Fibroblast of lung (primary cell): ENCODE results near the gene PTX4. TPM values are rescaled to one million over a fixed set of nuclear protein-coding genes. Genes with fewer than 3 reads are reported as not detected.

ENCODE experiments used
- DNase-seq, 2 donors: peaks; one replicate each; pipeline versions ENCODE4 v3.0.0 to v3.0.0-alpha.2; 2010; ENCODE audit warnings: low read depth in 2 of 2
- H2AFZ ChIP-seq: 2 replicates; pipeline ENCODE4 v1.5.1; 2012; ENCODE audit warnings: low read length, control low read depth, inconsistent platforms
- H3K27ac ChIP-seq: 2 replicates; pipeline ENCODE4 v1.5.1; 2011; ENCODE audit warnings: low read length, control low read depth; ENCODE audit not compliant: insufficient read depth
- H3K27me3 ChIP-seq: 2 replicates; pipeline ENCODE4 v1.5.1; 2011; ENCODE audit warnings: mild to moderate bottlenecking, low read length; ENCODE audit not compliant: control insufficient read depth, insufficient read depth
- H3K36me3 ChIP-seq: 2 replicates; pipeline ENCODE4 v1.5.1; 2011; ENCODE audit warnings: low read length; ENCODE audit not compliant: control insufficient read depth, insufficient read depth
- H3K4me1 ChIP-seq: 2 replicates; pipeline ENCODE4 v1.5.1; 2011; ENCODE audit warnings: low read length; ENCODE audit not compliant: control insufficient read depth, insufficient read depth; ENCODE audit errors: extremely low read depth
- H3K4me2 ChIP-seq: 2 replicates; pipeline ENCODE4 v1.5.1; 2011; ENCODE audit warnings: low read length, control low read depth; ENCODE audit not compliant: insufficient read depth; ENCODE audit errors: extremely low read depth
- H3K4me3 ChIP-seq, 4 experiments: fragments of 200-600 bp in 1 of 4; sonication (generic) in 1 of 4; replicated peaks in 1 of 4; 2 replicates each; pipeline ENCODE4 v1.5.1; 2011 to 2016; ENCODE audit warnings: low read length in 4 of 4, low read depth in 3 of 4, mild to moderate bottlenecking in 3 of 4, control low read depth in 2 of 4, inconsistent platforms in 1 of 4, mixed read lengths in 1 of 4; ENCODE audit not compliant: insufficient read depth in 1 of 4; ENCODE audit errors: control extremely low read depth in 1 of 4
- H3K79me2 ChIP-seq: 2 replicates; pipeline ENCODE4 v1.5.1; 2012; ENCODE audit warnings: mild to moderate bottlenecking, low read length, inconsistent platforms; ENCODE audit not compliant: control insufficient read depth, insufficient read depth
- H3K9ac ChIP-seq: 2 replicates; pipeline ENCODE4 v1.5.1; 2011; ENCODE audit warnings: mild to moderate bottlenecking, low read length, control low read depth; ENCODE audit not compliant: insufficient read depth
- H3K9me3 ChIP-seq: 2 replicates; pipeline ENCODE4 v1.5.1; 2012; ENCODE audit warnings: low read depth, low read length; ENCODE audit not compliant: control insufficient read depth, insufficient read depth
- H4K20me1 ChIP-seq: 2 replicates; pipeline ENCODE4 v1.5.1; 2011; ENCODE audit warnings: low read length; ENCODE audit not compliant: control insufficient read depth, insufficient read depth; ENCODE audit errors: extremely low read depth
- EZH2 ChIP-seq: IDR thresholded peaks from 2 replicates; pipeline ENCODE4 v1.5.1; 2012; ENCODE audit warnings: low read length, control low read depth, mild to moderate bottlenecking; ENCODE audit errors: missing control alignments
- polyA plus RNA-seq, 2 donors: library from polyadenylated mRNA; depleted of rRNA in 1 of 2; stranded (reverse) in 1 of 2; unstranded in 1 of 2; fragments of >200 nt; gene quantifications; 2 replicates each; pipeline ENCODE4 v1.2.1, GENCODE V29; 2011 to 2012; ENCODE audit warnings: missing spikeins in 1 of 2
- total RNA-seq: library from RNA; depleted of rRNA; stranded (reverse); fragments of >200 nt; gene quantifications from 2 replicates; pipeline ENCODE4 v1.2.1, GENCODE V29; 2014
- TF ChIP-seq, protein P1 (sequence below), 2 donors: IDR thresholded peaks in 1 of 2; conservative IDR thresholded peaks in 1 of 2; 1 replicate in 1 of 2; 2 replicates in 1 of 2; pipeline ENCODE4 v1.5.1; 2011 to 2012; ENCODE audit warnings: low read length in 2 of 2, control low read depth in 1 of 2, inconsistent platforms in 1 of 2, low read depth in 1 of 2, mild to moderate bottlenecking in 1 of 2

The PTX4 gene
- total and polyA plus RNA-seq, 2 donors (not counting 1 experiment from before 2014, with no cell fraction given), result not detected

DNA sequence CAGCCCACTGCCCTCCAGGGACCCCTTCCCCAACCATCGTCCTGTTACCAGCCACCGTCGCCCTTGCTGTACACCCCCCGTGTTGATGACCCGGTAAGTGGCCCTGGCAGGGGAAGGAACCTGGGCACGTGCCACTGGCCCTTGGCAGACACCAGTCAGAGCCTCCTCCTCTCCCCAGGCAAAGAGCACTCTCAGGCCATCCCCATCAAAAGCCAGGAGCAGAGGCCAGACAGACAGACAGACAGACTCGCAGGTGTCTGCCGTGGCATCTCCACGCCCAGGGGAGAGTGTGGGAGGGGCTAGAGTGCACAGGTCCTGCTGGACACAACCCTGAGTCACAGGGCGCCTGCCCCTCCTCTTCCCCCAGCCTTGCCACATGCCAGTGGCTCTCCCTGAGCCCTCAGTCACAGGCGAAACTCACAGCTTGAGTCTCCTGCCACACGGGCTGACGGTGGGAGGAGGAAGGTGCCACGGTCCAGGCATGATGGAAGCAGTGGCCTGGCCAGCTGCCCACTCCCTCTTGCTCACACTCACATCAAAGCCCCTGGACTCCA, 21.7 kb downstream of the PTX4 start:
- H3K4me2 ChIP-seq, result no peak overlapping the region
- H3K4me1 ChIP-seq, result no peaks in the 10 kb centered on the region
- no peaks in the 10 kb centered on the region for H4K20me1 ChIP-seq
- H3K36me3 ChIP-seq, result no peaks in the 10 kb centered on the region
- no peaks in the 10 kb centered on the region for H3K27me3 ChIP-seq
- H3K27ac ChIP-seq, result no peak overlapping the region
- H3K9me3 ChIP-seq, result no peaks in the 10 kb centered on the region
- H2AFZ ChIP-seq, result no peak overlapping the region
- H3K79me2 ChIP-seq, result peaks cover 26% of the 10 kb centered on the region
- DNase-seq, result no peak
- H3K9ac ChIP-seq, result no peak overlapping the region
- TF ChIP-seq EZH2, result no peak
- TF ChIP-seq, protein P1, sequence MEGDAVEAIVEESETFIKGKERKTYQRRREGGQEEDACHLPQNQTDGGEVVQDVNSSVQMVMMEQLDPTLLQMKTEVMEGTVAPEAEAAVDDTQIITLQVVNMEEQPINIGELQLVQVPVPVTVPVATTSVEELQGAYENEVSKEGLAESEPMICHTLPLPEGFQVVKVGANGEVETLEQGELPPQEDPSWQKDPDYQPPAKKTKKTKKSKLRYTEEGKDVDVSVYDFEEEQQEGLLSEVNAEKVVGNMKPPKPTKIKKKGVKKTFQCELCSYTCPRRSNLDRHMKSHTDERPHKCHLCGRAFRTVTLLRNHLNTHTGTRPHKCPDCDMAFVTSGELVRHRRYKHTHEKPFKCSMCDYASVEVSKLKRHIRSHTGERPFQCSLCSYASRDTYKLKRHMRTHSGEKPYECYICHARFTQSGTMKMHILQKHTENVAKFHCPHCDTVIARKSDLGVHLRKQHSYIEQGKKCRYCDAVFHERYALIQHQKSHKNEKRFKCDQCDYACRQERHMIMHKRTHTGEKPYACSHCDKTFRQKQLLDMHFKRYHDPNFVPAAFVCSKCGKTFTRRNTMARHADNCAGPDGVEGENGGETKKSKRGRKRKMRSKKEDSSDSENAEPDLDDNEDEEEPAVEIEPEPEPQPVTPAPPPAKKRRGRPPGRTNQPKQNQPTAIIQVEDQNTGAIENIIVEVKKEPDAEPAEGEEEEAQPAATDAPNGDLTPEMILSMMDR (conservative IDR thresholded peaks at IDR 0.05 in 1 of 2, IDR thresholded peaks at IDR 0.05 in 1 of 2; ENCODE audit: low read depth in 1 of 2, low read length in 2 of 2), result no peak
- no peak overlapping the region for H3K4me3 ChIP-seq

- TF ChIP-seq, protein P1 (conservative IDR thresholded peaks at IDR 0.05 in 1 of 2, IDR thresholded peaks at IDR 0.05 in 1 of 2; ENCODE audit: low read depth in 1 of 2, low read length in 2 of 2), result no peak
- no peak for TF ChIP-seq EZH2
- H3K9ac ChIP-seq, result no peak overlapping the region
- no peak overlapping the region for H3K4me3 ChIP-seq
- no peak for DNase-seq
- H3K27me3 ChIP-seq, result no peaks in the 10 kb centered on the region
- H3K36me3 ChIP-seq, result no peaks in the 10 kb centered on the region
- H3K9me3 ChIP-seq, result no peaks in the 10 kb centered on the region
- no peak overlapping the region for H3K27ac ChIP-seq
- H4K20me1 ChIP-seq, result no peaks in the 10 kb centered on the region
- H2AFZ ChIP-seq, result no peak overlapping the region
- peaks cover 19% of the 10 kb centered on the region for H3K79me2 ChIP-seq
- H3K4me1 ChIP-seq, result no peaks in the 10 kb centered on the region
- H3K4me2 ChIP-seq, result no peak overlapping the region
Measured at GRCh38 chr16:1466054-1466453, 22.7 kb downstream of the PTX4 start.

- Histone ChIP-seq H3K4me2 (no peak overlapping the region), H3K36me3 (peaks cover 3% of the 10 kb centered on the region), H3K9me3 (no peaks in the 10 kb centered on the region), H3K79me2 (peaks cover 18% of the 10 kb centered on the region), H3K27ac (no peak overlapping the region), H3K9ac (no peak overlapping the region), H3K4me1 (no peaks in the 10 kb centered on the region), H2AFZ (no peak overlapping the region), H3K4me3 (no peak overlapping the region), H4K20me1 (no peaks in the 10 kb centered on the region), H3K27me3 (no peaks in the 10 kb centered on the region)
- DNase-seq, result no peak
- TF ChIP-seq, protein P1 (conservative IDR thresholded peaks at IDR 0.05 in 1 of 2, IDR thresholded peaks at IDR 0.05 in 1 of 2; ENCODE audit: low read depth in 1 of 2, low read length in 2 of 2), result no peak
- no peak for TF ChIP-seq EZH2
Measured at GRCh38 chr16:1465567-1465915, 23.2 kb downstream of the PTX4 start.
